Muscle of back (tissue), 13 donors: ENCODE measurements around the gene BTBD17. TPM values are rescaled to one million over a fixed set of nuclear protein-coding genes. Genes with fewer than 3 reads are reported as not detected.
A peak's percentile ranks its signal among the peaks of the same experiment; 100 is the strongest.
"Not testable (repeated sequence)": the region's sequence is repeated elsewhere in the genome, so short reads cannot be mapped to it uniquely, and the experiment has no call there.

ENCODE experiments used
- DNase-seq, 3 donors: peaks; one replicate each; pipeline versions ENCODE4 v3.0.0 to v3.0.0-alpha.2; 2013
- long read RNA-seq, 9 donors: transcript quantifications; one replicate each; lab custom pipeline, GENCODE V29; 2026
- polyA plus RNA-seq, 10 donors: library from polyadenylated mRNA; unstranded; fragments of 120-200 nt; gene quantifications; one replicate each; pipeline ENCODE4 v1.2.1, GENCODE V29; 2013; ENCODE audit not compliant: insufficient read length in 10 of 10

BTBD17 gene
- polyA plus RNA-seq: under 1 TPM in 8 of 10 donors, not detected in 2; 0.09 to 0.24 (median 0.15) TPM
- long read RNA-seq, donor 1: 0 reads
- long read RNA-seq, donor 2: 0 reads
- long read RNA-seq, donor 3: 0 reads
- long read RNA-seq, donor 4: 0 reads
- long read RNA-seq, donor 5: 0 reads
- long read RNA-seq, donor 6: 0 reads
- long read RNA-seq, donor 7: 0 reads
- long read RNA-seq, donor 8: 0 reads
- long read RNA-seq, donor 9: 0 reads

GRCh38 chr17:74361230-74362068 lies at the start of gene BTBD17:
Gene BTBD17 (minus strand): TSS chr17:74361868. CDS start chr17:74361819, 49 bp downstream.
- peak in 2 of 3 donors; percentile 52 to 76 for DNase-seq

GRCh38 chr17:74410001-74410443 lies 48.4 kb upstream of the BTBD17 start:
- DNase-seq: no peak

GRCh38 chr17:74408815-74409214 lies 47.1 kb upstream of the BTBD17 start:
- no peak for DNase-seq

GRCh38 chr17:74408262-74408661 lies 46.6 kb upstream of the BTBD17 start:
- no peak for DNase-seq

GRCh38 chr17:74407384-74407783 lies 45.7 kb upstream of the BTBD17 start:
- no peak for DNase-seq

GRCh38 chr17:74405311-74405710 lies 43.6 kb upstream of the BTBD17 start:
- not testable (repeated sequence) for DNase-seq

- no peak for DNase-seq
These were observed 43.1 kb upstream of the BTBD17 start for GRCh38 chr17:74404789-74405188.

- DNase-seq: no peak
These were observed 42.5 kb upstream of the BTBD17 start for GRCh38 chr17:74404218-74404617.

- no peak for DNase-seq
These were observed 42.0 kb upstream of the BTBD17 start for GRCh38 chr17:74403512-74404137.

- no peak for DNase-seq
These were observed 40.4 kb upstream of the BTBD17 start for GRCh38 chr17:74402048-74402447.

- no peak for DNase-seq
These were observed 34.9 kb upstream of the BTBD17 start for GRCh38 chr17:74396567-74396966.

GRCh38 chr17:74394977-74395376 lies 33.3 kb upstream of the BTBD17 start:
- DNase-seq: no peak

- no peak for DNase-seq
These were observed 32.7 kb upstream of the BTBD17 start for GRCh38 chr17:74394275-74394950.

- DNase-seq: no peak
These were observed 31.8 kb upstream of the BTBD17 start for GRCh38 chr17:74393346-74393942.

- DNase-seq: no peak
These were observed 31.2 kb upstream of the BTBD17 start for GRCh38 chr17:74392848-74393247.

- no peak for DNase-seq
These were observed 30.1 kb upstream of the BTBD17 start for GRCh38 chr17:74391771-74392170.

- no peak for DNase-seq
These were observed 29.3 kb upstream of the BTBD17 start for GRCh38 chr17:74390680-74391653.

GRCh38 chr17:74389937-74390679 lies 28.4 kb upstream of the BTBD17 start:
- no peak for DNase-seq

GRCh38 chr17:74389084-74389753 lies 27.6 kb upstream of the BTBD17 start:
- no peak for DNase-seq
